Activated T-cell treated with anti-CD3 and anti-CD28 coated beads for 48 hours (primary cell): ENCODE results near the gene RBFOX2.

Experiments
- DNase-seq: peaks from one replicate; pipeline ENCODE4 v3.0.0-alpha.2; 2020; ENCODE audit warnings: low read depth

Gene RBFOX2

DNA sequence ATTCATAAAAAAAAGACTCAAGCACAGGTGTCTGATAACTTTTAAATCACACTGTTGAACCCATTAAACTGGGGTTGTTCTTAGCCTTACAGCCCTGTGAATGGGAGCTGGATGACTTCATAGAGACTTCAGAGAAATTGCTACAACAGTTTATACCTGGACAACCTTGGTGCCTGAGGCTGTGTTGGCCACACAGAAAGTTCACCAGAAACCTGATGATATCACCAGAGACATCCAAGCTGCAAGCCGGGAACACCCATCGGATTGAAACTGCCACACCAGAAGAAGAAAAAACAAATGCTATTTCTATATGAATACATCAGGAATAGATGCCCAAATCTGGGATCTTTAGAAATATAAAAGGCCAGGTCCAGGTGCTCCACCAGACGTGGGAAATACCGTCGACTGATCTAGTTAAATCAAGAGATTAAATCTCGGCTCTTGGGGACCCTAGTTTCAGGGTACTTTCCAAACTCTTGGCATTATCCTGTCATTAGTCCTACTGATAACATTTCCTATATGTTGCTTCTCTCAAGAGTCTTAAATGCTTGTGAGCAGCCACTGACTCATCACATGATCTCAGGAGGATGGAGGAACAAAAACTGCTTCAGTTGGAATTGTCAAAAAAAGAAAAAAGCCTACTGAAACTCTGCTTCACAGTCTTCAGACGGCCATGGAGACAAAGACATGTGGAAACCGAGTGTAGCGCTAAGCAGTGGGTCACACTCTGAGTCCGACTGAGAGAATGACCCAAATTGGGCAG is 339.5 kb downstream of the RBFOX2 start:
- DNase-seq, result no peak
